Epithelial cell of prostate (primary cell): ENCODE data around the gene ZBTB39.
"Not testable (repeated sequence)": the region's sequence is repeated elsewhere in the genome, so short reads cannot be mapped to it uniquely, and the experiment has no call there.

Source experiments
- DNase-seq: peaks from one replicate; pipeline ENCODE4 v3.0.0-alpha.2; 2011; ENCODE audit warnings: low read depth, low spot score
- H3K27ac ChIP-seq: fragments of 450-650 bp; 2 replicates; pipeline ENCODE4 v1.5.1; 2017; ENCODE audit warnings: mild to moderate bottlenecking

The ZBTB39 gene

DNA sequence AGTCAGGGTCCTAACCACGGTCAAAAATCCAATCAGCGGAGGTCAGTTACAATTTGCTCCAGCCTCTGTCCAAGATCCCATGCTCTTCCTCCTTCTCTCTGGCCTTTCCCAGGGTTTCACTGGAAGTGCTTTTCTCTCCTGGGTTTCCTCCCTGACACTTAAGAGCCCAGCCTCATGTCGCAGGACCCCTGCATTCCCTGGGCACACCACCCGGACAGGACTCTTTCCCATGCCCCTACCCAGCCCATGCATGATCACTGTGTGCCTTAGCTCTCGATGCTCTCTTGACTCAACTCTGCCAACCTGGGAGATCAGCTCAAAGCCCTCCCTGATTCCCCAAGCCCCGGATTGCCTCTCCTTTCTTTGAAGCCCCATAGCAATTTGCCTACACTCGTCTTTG, 25.4 kb upstream of the ZBTB39 start:
- no peak overlapping the region for H3K27ac ChIP-seq
- DNase-seq: no peak

DNA sequence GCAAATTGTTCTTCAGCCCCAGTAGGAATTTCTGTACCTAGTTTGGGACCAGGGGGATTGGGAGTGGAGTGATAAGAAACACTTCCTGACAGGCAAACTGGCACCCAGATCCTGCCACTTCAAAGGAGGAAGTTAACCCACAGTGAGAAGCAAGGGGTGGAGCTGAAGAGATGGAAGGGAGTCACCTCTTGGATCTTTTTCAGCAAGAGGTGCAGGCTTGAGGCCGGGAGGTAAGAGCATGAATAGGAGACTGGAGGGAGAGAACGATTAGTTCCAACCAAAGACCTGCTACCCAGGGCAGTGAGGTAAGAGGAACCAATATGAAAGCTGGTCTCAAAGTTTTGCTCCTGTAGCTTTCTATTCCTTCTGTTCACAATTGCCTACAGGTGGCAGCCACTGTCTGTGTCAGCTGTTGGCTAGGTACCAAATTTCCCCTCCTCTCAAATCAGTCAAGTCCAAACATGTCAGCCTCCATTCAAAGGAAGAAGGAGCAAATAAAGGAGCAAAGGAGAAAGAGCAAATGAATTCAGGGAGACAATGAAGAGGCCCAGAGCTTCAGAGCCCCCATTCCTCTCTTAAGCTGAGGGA, 24.9 kb upstream of the ZBTB39 start:
- no peak overlapping the region for H3K27ac ChIP-seq
- peak; percentile 36 for DNase-seq

DNA sequence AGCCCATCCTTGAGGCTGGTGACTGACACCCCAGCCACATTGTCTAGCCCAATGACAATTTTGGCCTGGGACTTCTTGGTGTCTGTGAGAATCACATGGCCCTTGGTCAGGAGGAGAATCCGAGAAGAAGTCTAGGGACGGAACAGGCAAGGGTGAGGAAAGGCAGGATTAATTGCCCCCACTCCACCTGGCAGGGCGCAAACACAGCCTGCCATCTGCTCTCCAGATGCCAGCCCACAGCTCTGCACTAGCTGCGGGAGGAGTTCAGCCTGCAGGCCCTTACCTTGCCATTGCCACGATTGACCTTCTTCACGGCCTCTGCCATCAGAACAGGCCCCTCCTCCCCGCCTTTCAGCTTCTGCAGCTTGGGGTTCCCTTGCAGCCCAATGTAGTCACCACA, 23.1 kb upstream of the ZBTB39 start:
- DNase-seq: no peak
- no peak overlapping the region for H3K27ac ChIP-seq

DNA sequence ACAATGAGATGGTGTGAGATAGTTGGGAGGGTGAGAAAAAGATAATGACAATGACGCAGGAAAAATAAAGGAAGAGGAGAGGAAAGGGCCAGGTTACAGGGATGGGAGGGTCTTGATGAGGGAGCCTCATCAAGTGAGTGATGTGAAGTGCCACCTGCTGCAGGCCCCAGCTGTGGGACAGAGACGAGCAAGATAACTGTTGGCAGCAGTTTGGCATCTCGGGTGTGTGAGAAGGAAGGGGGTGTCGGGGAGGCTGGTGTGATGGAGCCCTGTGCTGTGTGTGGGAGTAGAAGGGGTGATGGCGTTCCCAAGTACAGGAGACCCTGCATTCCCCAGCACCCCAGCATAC, 21.4 kb upstream of the ZBTB39 start:
- H3K27ac ChIP-seq: no peak overlapping the region
- no peak for DNase-seq

DNA sequence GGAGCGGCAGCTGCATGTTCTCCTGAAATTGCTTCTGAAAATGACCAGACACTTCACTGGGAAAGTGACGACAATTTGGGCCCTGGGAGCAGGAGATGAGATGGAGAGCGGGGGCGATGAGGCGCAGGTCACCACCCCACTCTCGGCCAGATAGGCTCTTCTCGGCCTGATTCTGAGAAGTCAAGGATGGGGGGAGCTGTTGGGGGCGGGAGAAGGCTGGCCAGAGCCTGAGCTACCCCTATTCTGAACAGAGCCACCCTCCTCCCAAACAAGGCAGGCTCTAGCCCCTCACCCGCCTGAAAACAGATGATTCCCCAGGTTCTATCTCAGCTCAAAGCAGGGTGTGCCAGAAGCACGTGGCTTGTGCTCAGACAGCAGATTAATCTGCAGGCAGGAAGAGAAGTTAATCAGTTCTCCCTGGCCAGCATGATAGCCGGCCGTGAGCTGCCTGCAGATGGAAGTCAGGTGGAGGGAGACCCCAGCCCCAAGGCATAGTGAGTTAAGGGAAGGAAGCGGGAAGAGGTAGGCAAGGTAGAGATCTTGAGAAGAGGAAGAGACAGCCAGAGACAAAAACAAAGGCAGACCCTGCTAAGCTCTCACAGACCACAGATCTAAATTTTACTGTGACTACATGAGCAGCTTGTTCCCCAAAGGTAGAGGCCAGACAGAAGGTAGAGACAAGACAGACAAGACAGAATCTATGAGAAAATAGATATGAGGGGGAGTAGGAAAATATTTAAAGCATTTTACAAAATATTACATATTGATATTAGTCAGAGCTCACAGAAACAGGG, 20.9 kb upstream of the ZBTB39 start:
- no peak overlapping the region for H3K27ac ChIP-seq
- DNase-seq: no peak

DNA sequence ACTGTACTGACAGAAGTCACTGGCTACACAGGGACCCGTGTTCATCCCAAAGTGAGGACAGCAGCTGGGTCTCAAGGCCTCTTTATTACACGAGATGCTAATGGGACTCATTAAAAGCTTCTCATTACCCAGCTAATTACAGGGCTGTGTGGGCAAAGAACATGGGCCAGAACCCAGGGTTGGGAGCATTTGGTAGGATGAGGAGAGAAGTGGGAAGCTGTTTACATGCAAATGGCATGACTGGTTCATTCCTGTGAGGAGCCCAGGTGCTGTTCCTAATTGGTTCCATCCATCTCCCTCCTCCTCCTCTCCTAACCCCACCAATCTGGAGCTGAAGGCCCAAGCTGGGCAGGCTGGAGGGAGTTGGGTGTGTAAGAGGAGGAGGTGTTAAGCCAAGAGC, 18.9 kb upstream of the ZBTB39 start:
- H3K27ac ChIP-seq: no peak overlapping the region
- DNase-seq: no peak

DNA sequence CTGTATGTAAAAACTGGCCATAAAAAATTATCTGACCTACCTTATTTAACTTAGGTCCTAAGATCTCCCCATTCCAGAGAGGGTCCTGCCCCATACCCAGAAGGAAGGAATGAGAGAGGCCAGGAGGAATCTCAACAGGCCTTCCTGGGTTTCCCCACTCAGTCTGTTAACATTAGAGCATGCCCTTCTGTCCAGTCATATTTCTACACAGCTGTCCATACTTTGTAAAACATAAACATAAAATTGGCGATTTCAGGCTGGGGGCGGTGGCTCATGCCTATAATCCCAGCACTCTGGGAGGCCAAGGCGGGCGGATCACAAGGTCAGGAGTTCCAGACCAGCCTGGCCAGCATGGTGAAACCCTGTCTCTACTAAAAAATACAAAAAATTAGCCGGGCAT, 16.0 kb upstream of the ZBTB39 start:
- not testable (repeated sequence) for DNase-seq, H3K27ac ChIP-seq

DNA sequence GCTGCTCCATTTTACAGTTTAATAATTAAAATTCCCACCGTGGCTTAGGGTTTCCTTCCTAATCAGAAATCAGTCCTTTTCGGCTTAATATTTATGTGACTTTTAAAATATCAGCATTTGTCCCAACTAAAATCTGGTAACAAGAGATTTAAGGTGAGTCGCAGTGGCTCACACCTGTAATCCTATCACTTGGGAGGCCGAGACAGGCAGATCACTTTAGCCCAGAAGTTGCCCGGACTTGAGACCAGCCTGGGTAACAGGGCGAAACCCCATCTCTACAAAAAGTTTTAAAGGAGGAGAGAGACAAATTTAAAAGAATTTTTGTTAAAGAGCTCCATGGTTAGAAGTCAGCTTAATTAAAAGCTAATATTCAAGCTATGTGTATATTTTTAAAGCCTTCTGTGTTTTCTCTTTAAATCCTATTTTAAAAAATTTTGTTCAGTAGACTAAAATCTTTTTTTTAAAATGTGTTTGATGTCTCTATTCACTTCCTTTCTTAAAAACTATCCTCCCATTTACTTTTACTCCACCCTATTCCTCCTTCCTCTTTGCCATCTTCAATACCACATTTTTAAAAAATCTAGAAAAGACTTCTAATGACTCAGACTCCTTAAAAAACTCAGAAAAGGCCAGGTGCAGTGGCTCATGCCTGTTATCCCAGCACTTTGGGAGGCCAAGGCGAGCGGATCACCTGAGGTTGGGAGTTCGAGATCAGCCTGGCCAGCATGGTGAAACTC, 13.8 kb upstream of the ZBTB39 start:
- H3K27ac ChIP-seq: peak overlapping the region; percentile 32
- DNase-seq: no peak

DNA sequence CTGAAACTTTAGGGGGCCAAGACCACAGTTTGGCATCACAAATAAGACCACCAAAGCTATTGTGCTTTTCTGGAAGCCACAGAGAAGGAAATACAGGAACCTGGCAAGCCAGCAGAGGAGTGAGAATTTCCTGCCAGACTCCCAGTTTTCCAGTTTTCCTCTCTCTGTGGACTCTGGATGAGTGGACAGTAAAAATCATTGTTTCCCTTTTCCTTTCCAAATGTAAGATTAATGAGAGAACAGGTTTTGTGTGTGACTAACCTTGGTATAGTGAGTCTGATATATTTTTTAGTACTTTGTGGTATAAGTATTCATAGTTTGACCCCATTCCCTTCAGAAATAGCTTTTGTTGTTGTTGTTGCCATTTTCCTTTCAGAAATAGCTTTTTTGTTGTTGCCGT, 12.6 kb upstream of the ZBTB39 start:
- DNase-seq: no peak
- H3K27ac ChIP-seq: no peak overlapping the region

DNA sequence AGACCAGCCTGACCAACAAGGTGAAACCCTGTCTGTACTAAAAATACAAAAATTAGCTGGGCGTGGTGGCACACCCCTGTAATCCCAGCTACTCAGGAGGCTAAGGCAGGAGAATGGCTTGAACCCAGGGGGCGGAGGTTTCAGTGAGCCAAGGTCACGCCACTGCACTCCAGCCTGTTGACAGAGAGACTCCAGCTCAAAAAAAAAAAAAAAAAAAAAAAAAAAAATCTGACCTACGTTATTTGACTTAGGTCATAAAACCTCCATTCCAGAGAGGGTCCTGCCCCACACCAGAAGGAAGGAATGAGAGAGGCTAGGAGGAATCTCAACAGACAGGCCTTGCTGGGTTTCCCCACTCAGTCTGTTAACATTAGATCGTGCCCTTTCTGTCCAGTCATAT, 12.0 kb upstream of the ZBTB39 start:
- not testable (repeated sequence) for DNase-seq, H3K27ac ChIP-seq

DNA sequence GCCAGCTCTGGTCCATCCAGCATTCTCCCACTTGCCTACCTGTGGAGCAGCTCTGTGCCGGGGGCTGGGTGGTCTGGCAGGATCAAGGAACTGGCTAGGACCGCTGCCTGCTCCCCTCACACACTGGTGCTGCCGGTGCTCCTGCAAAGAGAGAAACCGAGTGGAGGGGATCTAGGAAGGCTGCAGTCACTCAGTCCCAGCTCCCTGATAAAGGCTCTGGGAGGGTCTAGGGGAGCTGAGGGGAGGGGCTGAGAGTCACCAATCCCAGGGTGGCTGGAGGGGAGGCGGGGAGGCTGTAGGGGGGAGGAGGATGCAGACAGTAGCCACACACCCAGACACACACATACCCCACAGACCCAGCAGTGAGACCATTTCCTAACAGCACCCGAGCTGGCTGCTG, 10.0 kb upstream of the ZBTB39 start, which contains the start of gene TAC3:
TSS of gene TAC3 (minus strand) at position 182 of the 400 bp plus-strand sequence. CDS start 732 bp downstream, outside the sequence.
- DNase-seq: no peak
- no peak within 1 kb of the TSS for H3K27ac ChIP-seq

DNA sequence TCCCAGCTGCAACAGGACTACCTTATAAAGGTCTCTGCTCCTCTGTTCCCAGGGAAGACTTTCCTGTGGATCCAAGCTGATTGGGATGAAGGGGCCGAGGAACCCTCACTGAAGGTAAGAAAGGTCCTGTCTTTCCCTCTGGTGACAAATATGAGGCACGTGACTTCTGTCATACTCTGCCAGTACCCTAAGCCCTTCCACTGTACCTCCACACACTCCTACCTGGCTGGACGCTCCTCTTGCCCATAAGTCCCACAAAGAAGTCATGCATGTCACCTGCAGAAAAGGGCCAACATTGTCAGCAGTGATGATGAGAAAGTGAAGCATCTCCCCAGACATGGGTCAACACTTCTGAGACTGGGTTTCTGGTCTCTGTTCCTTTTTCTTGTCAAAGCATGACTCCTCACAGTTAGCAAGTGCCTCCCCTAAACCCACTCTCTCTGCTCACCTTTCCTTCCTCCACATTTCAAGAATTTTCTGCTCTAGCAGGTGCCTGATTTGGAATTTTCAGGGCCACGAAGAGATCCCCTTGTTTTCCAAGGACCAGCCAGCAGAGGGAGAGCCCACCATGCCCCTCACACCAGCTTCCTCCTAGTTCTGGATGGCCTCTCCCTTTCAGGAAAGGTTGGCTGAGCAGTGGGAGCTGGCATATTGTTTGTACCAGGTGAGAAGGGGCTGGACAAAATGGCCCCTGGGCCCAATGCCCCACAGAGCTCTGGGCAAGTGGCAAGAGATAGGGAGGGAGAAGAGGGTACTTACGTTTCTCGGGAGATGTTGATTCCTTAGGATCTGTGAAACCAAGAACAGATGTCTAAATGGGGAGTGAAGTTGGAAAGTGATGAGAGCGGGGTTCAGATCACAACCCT, 6.5 kb upstream of the ZBTB39 start:
- DNase-seq: no peak
- H3K27ac ChIP-seq: no peak overlapping the region

DNA sequence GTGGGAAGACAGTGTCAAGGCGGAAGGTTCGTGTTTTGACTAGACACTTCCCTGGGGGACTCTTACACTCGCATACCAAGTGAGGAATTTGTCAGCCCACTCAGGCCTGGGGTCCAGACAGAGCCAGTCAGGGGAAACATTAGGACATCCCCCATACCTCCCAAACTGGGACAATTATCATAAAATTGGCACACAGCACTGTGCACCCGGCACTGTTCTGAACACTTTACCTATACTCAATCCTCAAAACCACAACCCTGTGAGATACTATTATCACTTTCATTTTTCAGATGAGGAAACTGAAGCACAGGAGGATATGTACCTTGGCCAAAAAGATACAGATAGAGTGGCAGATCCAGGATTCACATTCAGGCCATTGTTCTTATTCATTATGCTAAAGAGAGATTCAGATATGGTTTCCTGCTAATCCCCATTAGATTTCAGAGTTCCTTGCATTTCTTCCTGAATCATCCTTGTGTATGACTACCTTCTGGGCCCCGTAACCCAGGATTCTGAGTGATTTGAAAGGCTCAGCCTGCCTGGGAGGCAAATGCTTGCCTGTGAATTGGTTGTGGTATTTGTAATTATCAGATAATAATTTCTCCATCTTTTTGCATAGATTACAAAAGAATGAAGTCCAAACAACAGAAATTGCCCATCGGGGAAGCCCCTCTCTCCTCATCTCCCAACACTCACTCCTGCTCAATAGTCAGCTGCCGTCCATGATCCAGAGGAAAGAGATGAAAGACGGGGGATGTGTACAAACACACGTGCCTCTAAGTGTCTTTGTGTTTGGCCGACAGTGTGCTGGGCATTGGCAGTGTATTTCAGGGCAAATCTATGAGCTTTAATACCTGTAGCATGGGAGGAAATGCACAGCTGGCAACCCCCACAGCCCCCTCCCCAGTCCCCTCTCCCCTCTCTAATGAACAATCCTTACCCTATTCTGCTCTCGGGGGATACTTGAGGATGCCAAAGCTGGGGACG, 5.4 kb upstream of the ZBTB39 start:
- DNase-seq: no peak
- H3K27ac ChIP-seq: no peak overlapping the region

DNA sequence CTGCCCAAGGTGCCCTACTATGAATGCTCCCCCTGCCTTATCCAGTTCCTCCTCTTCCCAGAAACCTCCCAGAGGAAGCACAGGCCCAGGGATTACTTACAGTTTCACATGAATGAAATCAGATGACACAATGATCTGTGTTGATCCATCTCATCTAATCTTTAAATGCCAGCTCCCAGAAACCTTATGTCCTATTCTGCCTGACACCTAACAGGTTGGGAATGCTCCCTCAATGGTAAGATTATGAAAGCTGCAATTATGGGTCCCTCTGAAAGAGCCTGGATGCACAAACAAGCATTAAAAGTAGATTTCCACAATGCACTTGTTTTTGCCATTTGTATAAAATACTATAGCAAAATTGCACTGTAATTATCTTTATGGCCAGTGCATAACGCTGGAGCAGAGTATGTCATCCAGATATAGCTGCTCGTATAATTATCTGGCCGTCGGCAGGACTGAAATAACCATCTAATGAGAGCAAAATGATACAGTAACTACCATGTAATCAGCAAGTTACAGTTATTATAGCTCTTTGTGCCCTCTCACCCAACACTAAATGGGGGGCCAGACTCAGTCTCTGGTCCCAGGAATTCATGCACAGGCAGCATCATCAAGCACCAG, 4.4 kb upstream of the ZBTB39 start:
- no peak overlapping the region for H3K27ac ChIP-seq
- no peak for DNase-seq

DNA sequence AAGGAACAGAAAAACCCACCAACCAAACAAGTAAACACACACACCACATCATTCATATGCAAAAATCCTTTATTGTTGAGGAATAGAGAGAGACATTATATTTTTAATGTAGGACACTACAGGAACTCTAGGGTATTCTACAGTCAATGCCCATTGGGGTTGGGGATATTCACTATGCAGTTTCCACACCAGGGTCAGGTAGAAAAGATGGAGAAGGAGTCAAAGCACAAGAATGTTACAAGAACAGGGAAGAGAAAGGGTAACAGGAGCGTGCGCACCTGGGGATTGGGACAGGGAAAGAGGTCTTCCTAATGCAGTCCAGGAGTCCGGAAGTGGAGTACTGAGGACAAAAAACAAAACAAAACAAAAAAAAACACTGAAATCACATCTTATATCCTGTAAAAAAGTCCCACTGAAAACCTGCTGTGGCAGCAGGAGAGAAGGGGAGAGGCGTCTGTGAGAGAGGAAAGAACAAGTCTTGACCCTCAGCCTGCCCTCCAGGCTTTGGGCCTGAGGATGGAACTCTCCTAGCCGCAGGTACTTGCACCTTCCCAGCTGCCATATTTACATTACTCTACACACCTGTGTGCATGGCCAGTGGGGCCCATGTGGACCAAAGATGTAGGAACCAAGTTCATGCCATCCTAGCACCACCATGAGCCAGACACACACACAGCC, 3.7 kb upstream of the ZBTB39 start:
- no peak for DNase-seq

DNA sequence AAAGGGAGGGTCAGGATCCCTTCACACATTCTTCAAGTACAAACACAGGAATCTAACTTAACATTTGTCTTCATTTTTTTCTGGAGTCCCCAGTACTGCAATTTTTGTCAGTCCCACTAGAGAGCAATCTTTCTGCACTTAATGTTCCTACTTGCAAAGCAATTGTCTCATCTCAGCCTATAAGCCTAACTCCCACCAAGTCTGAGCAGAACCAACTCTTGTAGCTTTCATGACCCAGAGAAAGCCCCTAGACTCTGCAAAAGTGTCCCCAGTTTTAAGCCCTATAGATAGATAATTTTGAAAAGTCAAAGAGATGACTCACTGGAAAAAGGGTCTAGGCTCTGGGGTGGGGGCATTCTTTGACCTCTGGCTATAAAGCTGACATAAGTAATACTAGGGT, 1.8 kb upstream of the ZBTB39 start:
- H3K27ac ChIP-seq: no peak overlapping the region
- DNase-seq: no peak

More for the DNA sequence above, 3.7 kb upstream of the ZBTB39 start:
- no peak overlapping the region for H3K27ac ChIP-seq

DNA sequence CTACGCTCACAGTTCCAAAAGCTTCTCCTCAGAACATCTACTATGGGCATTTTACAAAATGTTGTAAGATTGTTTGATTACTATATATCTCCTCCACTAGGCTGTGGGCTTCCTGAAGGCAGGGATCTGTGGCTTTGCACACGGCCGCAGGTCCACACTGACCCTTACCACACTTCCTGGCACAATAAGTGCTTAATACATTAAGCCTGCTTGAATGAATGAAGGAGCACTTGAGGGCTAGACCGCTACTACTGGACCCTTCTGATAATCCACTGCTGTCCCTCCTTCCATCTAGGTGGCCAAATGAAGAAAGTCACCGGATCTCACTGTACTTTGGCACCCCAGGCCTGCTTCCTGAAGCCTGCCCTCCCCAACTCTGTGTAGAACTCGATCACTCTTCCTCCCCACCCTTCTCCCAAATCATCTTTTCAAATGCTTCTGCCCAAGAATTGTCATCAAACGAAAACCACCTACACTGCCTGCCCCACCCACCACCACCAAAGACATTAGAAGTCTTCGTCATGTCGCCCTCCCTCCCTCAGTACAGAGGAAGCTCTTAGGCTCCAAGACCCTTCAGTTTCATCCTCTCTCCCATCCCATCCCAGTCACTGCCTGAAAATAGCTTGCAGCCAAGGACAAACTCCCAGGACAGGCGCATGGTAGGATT, 596 bp upstream of the ZBTB39 start:
- H3K27ac ChIP-seq: no peak overlapping the region
- DNase-seq: no peak

DNA sequence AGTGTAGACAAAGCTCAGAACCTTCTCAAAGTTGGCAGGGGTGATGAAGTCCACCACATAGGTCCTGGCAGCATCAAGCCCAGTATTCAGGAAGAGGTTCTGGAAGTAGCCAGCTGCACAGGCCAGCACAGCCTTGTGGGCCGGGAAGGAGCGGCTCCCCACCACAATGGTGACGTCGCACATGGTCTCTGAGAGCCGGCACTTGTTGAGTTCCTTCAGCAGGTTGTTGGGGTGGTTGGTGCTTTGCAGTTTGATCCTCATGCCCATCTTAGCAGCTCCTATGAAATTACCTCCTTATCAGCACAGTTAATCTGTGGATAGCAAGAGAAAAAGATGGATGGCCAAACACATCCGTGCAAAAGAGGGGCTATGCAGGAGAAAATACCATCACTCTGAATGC, 1.7 kb downstream of the ZBTB39 start:
- no peak overlapping the region for H3K27ac ChIP-seq
- no peak for DNase-seq
